Activated naive CD4-positive, alpha-beta T cell (primary cell): ENCODE measurements around the gene ME3.
"Not testable (repeated sequence)": the region's sequence is repeated elsewhere in the genome, so short reads cannot be mapped to it uniquely, and the experiment has no call there.

Experiments
- DNase-seq, 4 experiments: peaks; one replicate each; lab custom pipeline; 2025; lab: John Stamatoyannopoulos, UW

Gene ME3

GRCh38 chr11:86459682-86460460 is 212.5 kb downstream of the ME3 start:
- DNase-seq = no peak

- DNase-seq = no peak
Observed at GRCh38 chr11:86459002-86459385, 213.4 kb downstream of the ME3 start.

GRCh38 chr11:86458294-86459001 is 214.0 kb downstream of the ME3 start:
- no peak for DNase-seq

DNA sequence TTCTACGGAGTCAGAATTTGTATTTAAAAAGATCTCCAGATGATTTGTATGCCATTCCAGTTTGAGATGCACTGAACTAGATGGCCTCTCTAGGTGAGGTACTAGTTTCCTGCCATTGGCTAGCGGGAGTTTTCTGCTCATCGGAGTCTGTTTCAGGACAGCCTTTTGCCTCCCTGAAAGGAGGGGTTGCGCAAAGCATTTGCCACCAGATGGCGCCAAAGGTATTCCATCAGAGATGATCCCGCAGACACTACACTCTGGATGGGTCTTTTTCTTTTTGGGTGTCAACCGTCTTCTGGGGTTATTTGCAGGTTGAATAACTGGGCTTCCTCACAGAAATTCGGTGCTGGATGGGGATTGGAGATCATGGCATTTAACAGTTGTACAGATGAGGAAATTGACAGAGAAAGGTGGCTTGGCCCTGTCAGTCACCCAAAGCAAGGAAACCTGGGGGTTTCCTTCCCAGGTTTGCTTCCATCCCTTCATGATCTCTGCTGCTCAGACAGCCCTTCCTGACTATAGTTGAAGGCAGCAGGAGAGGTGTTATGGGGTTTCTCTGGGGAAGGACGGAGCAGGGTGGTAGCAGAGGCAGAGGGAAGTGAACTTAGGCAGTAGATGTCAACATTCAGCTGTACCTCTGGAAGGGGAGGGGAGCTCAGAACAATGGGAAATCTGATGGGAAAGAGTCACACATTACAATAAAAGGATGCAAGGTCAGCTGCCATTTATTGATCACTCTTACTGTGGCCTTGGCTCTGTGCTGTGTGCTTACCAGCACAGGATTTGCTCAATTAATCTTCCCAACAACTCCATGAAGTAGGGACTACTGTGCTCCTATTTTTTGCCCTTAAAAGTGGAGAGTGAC is 216.1 kb downstream of the ME3 start:
- peak; percentile 34 to 76 (median 54) for DNase-seq

- no peak for DNase-seq
Observed at GRCh38 chr11:86453290-86454030, 219.0 kb downstream of the ME3 start.

GRCh38 chr11:86449993-86450629 is 222.3 kb downstream of the ME3 start:
- DNase-seq = no peak

- no peak for DNase-seq
Observed at GRCh38 chr11:86447763-86448480, 224.5 kb downstream of the ME3 start.

GRCh38 chr11:86446924-86447285 is 225.5 kb downstream of the ME3 start:
- no peak for DNase-seq

GRCh38 chr11:86446163-86446923 is 226.1 kb downstream of the ME3 start:
- no peak for DNase-seq

- no peak for DNase-seq
Observed at GRCh38 chr11:86444981-86445380, 227.4 kb downstream of the ME3 start.

DNA sequence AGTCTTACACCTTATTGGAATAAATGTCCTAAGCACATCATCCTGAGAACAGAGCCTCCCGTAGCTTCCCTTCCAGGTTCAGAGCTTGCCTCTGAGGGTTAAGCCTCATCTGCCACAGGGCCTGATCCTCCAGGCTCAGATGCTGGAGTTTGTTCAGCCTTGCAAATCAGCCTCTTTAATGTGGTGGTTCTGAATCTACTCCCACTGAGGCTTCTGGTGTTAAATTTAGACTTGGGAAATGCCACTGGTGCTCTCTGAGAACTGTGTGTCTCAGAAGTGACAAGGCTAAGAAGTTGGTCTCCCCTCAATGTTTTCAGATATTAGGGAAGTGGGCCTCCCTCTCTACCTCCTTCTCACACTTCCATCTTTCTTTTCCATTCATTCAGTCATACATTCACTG is 229.0 kb downstream of the ME3 start:
- no peak for DNase-seq

DNA sequence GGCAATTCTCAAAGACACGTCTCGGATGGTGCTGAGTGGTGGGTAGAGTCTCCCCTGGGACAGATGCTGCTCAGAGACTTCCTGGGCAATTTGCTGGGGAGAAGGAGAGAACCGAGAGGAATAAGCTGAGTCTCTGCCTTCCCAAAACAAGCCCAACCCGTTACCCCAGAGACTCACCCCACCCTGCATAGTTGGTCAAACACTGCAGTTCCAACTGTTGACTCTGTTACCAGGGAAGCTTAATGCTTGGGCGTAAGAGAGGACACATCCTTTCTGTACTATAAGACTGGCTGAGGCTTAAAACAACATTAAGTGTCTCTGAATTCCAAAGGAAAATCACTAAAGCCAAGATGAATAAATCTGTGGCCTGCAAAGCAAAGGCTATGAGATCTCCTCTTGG is 229.6 kb downstream of the ME3 start:
- no peak for DNase-seq

- no peak for DNase-seq
Observed at GRCh38 chr11:86442420-86442819, 230.0 kb downstream of the ME3 start.

GRCh38 chr11:86440843-86441242 is 231.6 kb downstream of the ME3 start:
- DNase-seq = no peak

DNA sequence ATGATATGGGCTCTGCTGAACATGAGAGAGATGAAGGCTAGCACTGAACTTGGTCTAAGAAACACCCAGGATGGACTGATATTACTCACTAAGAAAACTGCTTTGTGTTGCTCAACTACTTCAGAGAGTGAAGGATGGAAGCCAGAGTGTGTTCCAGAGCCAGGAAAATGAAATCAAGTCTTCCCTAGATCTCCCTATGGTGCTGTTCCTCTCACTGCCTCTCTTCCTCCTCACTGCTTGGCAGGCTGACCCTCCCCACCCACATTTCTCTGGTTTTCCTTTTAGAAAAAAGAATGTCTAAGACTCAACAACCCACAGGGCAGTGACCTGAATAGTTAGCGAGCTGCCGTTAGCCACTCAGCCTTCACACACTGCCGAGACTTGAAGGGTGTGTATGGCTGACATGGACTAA is 232.1 kb downstream of the ME3 start:
- no peak for DNase-seq

DNA sequence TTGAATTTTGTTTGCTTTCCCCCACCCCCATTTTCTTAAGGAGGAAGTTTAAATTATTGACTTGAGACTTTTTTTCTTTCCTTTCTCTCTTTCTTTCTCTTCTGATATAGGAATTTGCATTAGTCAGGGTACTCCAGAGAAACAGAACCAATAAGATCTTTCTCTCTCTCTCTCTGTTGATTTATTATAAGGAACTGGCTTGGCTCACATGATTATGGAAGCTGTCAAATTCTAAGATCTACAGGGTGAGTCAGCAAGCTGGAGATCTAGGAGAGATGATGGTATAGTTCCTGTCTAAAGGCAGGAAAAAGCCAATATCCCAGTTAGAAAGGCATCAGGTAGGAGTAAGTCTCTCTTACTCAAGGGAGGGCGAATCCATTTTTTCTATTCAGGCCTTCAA is 233.7 kb downstream of the ME3 start:
- DNase-seq = no peak

GRCh38 chr11:86435711-86436110 is 236.7 kb downstream of the ME3 start:
- DNase-seq = no peak

DNA sequence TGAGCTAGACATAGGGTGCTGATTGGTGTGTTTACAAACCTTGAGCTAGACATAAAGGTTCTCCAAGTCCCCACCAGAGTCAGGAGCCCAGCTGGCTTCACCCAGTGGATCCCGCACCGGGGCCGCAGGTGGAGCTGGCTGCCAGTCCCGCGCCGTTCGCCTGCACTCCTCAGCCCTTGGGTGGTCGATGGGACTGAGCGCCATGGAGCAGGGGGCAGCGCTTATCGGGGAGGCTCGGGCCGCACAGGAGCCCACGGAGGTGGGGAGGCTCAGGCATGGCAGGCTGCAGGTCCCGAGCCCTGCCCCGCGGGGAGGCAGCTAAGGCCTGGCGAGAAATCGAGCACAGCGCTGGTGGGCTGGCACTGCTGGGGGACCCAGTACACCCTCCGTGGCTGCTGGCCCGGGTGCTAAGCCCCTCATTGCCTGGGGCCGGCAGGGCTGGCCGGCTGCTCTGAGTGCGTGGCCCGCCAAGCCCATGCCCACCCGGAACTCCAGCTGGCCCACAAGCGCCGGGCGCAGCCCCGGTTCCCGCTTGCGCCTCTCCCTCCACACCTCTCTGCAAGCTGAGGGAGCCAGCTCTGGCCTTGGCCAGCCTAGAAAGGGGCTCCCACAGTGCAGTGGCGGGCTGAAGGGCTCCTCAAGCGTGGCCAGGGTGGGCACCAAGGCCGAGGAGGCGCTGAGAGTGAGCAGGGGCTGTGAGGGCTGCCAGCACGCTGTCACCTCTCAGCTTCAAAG is 238.9 kb downstream of the ME3 start:
- not testable (repeated sequence) for DNase-seq

GRCh38 chr11:86431258-86431657 is 241.2 kb downstream of the ME3 start:
- no peak for DNase-seq
